ENCODE results near the gene GSTCD. TPM values are rescaled to one million over a fixed set of nuclear protein-coding genes. Genes with fewer than 3 reads are reported as not detected.

The GSTCD gene
- total RNA-seq, 1 experiment from 2014 or later, result 17.9 TPM

DNA sequence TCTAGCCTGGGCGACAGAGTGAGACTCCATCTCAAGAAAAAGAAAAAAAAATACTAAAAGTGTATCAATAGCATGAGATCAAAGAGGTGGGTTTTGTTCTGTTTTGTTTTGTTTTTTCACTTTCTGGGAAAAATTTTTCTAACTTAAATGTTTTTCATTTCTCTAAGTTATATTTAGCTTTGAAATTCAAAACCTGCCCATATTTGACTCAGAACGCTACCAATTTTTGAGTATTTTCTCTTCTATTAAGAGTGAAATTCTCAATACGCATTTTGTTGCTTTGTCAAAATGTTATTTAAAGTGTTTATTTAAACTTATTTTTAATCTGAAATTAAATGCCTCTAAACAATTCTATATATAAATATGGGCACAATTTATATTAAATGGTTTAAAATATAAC, 39.6 kb downstream of the GSTCD start:
- Mint-ChIP-seq H3K36me3 (ENCODE audit: insufficient read depth in 1 of 3, low read depth in 3 of 3) (peaks cover 0 to 2% (median 0%) of the 10 kb centered on the region in 3 experiments; a peak in 2 of 7 replicates), H3K27me3 (ENCODE audit: low read depth) (no peaks in the 10 kb centered on the region), H3K27ac (no peak overlapping the region), H3K9me3 (no peaks in the 10 kb centered on the region), H3K4me3 (no peak overlapping the region), H3K4me1 (no peaks in the 10 kb centered on the region)
- no peak overlapping the region for H3K14ac ChIP-seq (ENCODE audit: insufficient read depth, low read length)
- H3K4ac ChIP-seq (ENCODE audit: low read depth, low read length), result no peak overlapping the region
- no peaks in the 10 kb centered on the region for H3K79me2 ChIP-seq (ENCODE audit: insufficient read depth, low read length)
- H3K27me3 ChIP-seq (ENCODE audit: insufficient read depth, low read length), result no peaks in the 10 kb centered on the region
- H2BK120ac ChIP-seq (ENCODE audit: low read depth, low read length, poor library complexity, severe bottlenecking), result no peak overlapping the region
- H3K79me1 ChIP-seq (ENCODE audit: insufficient read depth, low read depth, low read length, poor library complexity, severe bottlenecking), result no peaks in the 10 kb centered on the region
- no peak overlapping the region for H3K4me2 ChIP-seq (ENCODE audit: insufficient read depth, insufficient read length, low read length)
- H2BK20ac ChIP-seq (ENCODE audit: low read depth, low read length, poor library complexity, severe bottlenecking), result no peak overlapping the region
- no peak overlapping the region for H2BK5ac ChIP-seq (ENCODE audit: insufficient read length, low read length)
- H3K9me3 ChIP-seq (ENCODE audit: control insufficient read depth, low read depth, low read length), result no peaks in the 10 kb centered on the region
- WGBS (ENCODE audit: extremely low coverage, insufficient read length, low lambda C conversion rate), result no CpG with 5 or more reads among the region's 3 CpGs
- H4K5ac ChIP-seq (ENCODE audit: insufficient read length, low read depth, low read length), result no peak overlapping the region
- no peak overlapping the region for H3K23ac ChIP-seq (ENCODE audit: insufficient read length, low read depth, low read length)
- DNase-seq, result no peak
- H2BK15ac ChIP-seq (ENCODE audit: low read depth, low read length), result no peak overlapping the region
- H3K23me2 ChIP-seq (ENCODE audit: insufficient read length, low read depth, low read length, poor library complexity, severe bottlenecking), result no peaks in the 10 kb centered on the region
- H3T11ph ChIP-seq (ENCODE audit: low read length), result no peak overlapping the region
- no peak overlapping the region for H2AK5ac ChIP-seq (ENCODE audit: insufficient read length, low read length)
- no peak overlapping the region for H2BK12ac ChIP-seq (ENCODE audit: insufficient read length, low read depth, low read length)
- H4K8ac ChIP-seq (replicated peaks; ENCODE audit: insufficient read length, low read depth, low read length), result no peak overlapping the region
- H3K18ac ChIP-seq (ENCODE audit: insufficient read length, low read depth, low read length), result no peak overlapping the region
- no peak overlapping the region for H2AFZ ChIP-seq (ENCODE audit: low read length)
- H4K91ac ChIP-seq (ENCODE audit: insufficient read length, low read depth, low read length), result no peak overlapping the region
- TF ChIP-seq, protein P1, sequence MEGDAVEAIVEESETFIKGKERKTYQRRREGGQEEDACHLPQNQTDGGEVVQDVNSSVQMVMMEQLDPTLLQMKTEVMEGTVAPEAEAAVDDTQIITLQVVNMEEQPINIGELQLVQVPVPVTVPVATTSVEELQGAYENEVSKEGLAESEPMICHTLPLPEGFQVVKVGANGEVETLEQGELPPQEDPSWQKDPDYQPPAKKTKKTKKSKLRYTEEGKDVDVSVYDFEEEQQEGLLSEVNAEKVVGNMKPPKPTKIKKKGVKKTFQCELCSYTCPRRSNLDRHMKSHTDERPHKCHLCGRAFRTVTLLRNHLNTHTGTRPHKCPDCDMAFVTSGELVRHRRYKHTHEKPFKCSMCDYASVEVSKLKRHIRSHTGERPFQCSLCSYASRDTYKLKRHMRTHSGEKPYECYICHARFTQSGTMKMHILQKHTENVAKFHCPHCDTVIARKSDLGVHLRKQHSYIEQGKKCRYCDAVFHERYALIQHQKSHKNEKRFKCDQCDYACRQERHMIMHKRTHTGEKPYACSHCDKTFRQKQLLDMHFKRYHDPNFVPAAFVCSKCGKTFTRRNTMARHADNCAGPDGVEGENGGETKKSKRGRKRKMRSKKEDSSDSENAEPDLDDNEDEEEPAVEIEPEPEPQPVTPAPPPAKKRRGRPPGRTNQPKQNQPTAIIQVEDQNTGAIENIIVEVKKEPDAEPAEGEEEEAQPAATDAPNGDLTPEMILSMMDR (conservative IDR thresholded peaks at IDR 0.05), result no peak
- H3K27ac ChIP-seq (ENCODE audit: insufficient read length, low read depth, low read length), result no peak overlapping the region
- H4K20me1 ChIP-seq (ENCODE audit: control insufficient read depth, insufficient read depth, insufficient read length), result no peaks in the 10 kb centered on the region
- H3K9ac ChIP-seq (ENCODE audit: extremely low read depth, insufficient read length, low read length), result no peak overlapping the region
- H3K4me1 ChIP-seq (ENCODE audit: insufficient read depth, low read length), result no peaks in the 10 kb centered on the region
- H3K56ac ChIP-seq (ENCODE audit: insufficient read length, low read depth, low read length), result no peak overlapping the region
